T-cell (primary cell): Measurements from ENCODE around the gene LRRC42. TPM values are rescaled to one million over a fixed set of nuclear protein-coding genes. Genes with fewer than 3 reads are reported as not detected.
A peak's percentile ranks its signal among the peaks of the same experiment; 100 is the strongest.

Experiments used
- ATAC-seq, 4 experiments: fragments of 200-7000 bp in 3 of 4; fragments of 150-1000 bp in 1 of 4; cut with Tn5 transposase; replicated peaks in 1 of 4; 1 replicate in 3 of 4; 2 replicates in 1 of 4; pipeline ENCODE4 v1.10.0; 2021; ENCODE audit warnings: moderate library complexity in 3 of 4, mild to moderate bottlenecking in 2 of 4, moderate number of reproducible peaks in 1 of 4
- CTCF ChIA-PET, 2 donors: fragments of 300-600 bp; sonication (Branson Sonifier 250); formaldehyde crosslinking; loops; one replicate each; lab custom pipeline; 2022; ENCODE audit warnings: antibody characterized with exemption in 2 of 2; lab: Charles Lee
- POLR2A ChIA-PET, 2 donors: fragments of 300-600 bp; sonication (Branson Sonifier 250); formaldehyde crosslinking; loops; one replicate each; lab custom pipeline; 2022; ENCODE audit warnings: antibody characterized with exemption in 2 of 2; lab: Charles Lee
- DNase-seq, 35 experiments: peaks; one replicate each; pipeline versions ENCODE4 v3.0.0 to v3.0.0-alpha.2; 2013 to 2023
- H3K27ac ChIP-seq: one replicate; pipeline ENCODE4 v1.5.1; 2013; ENCODE audit warnings: low read length
- H3K27me3 ChIP-seq, 2 experiments: replicated peaks in 1 of 2; 1 replicate in 1 of 2; 2 replicates in 1 of 2; pipeline versions ENCODE4 v1.6.1 to v1.7.0; 2013; ENCODE audit warnings: low read length in 1 of 2, mixed read lengths in 1 of 2; ENCODE audit not compliant: control insufficient read depth in 2 of 2, insufficient read depth in 2 of 2; ENCODE audit errors: extremely low read depth in 1 of 2
- H3K36me3 ChIP-seq, 2 donors: 1 replicate in 1 of 2; 2 replicates in 1 of 2; pipeline versions ENCODE4 v1.6.1 to v1.7.0; 2013; ENCODE audit warnings: low read length in 1 of 2; ENCODE audit not compliant: control insufficient read depth in 2 of 2, insufficient read depth in 1 of 2; ENCODE audit errors: extremely low read depth in 1 of 2
- H3K4me1 ChIP-seq, 2 experiments: 1 replicate in 1 of 2; 2 replicates in 1 of 2; pipeline versions ENCODE4 v1.6.1 to v1.7.0; 2013; ENCODE audit warnings: low read length in 2 of 2, mixed read lengths in 1 of 2; ENCODE audit not compliant: insufficient read depth in 2 of 2, control insufficient read depth in 1 of 2; ENCODE audit errors: extremely low read depth in 1 of 2
- H3K4me3 ChIP-seq, 2 donors: 1 replicate in 1 of 2; 2 replicates in 1 of 2; pipeline versions ENCODE4 v1.5.1 to v1.7.0; 2013; ENCODE audit warnings: mild to moderate bottlenecking in 2 of 2, low read length in 1 of 2, moderate library complexity in 1 of 2; ENCODE audit not compliant: control insufficient read depth in 1 of 2; ENCODE audit errors: extremely low read depth in 1 of 2
- H3K9me3 ChIP-seq: 2 replicates; pipeline ENCODE4 v1.7.0; 2013
- H3K27ac Mint-ChIP-seq, 2 donors: one replicate each; pipeline ENCODE4 v1.8.0; 2020 to 2021; ENCODE audit warnings: mild to moderate bottlenecking in 2 of 2, mixed read lengths in 2 of 2
- H3K27me3 Mint-ChIP-seq, 2 donors: one replicate each; pipeline ENCODE4 v1.8.0; 2021 to 2022; ENCODE audit warnings: mixed read lengths in 2 of 2
- H3K36me3 Mint-ChIP-seq: one replicate; pipeline ENCODE4 v1.8.0; 2021; ENCODE audit warnings: mixed read lengths
- H3K4me1 Mint-ChIP-seq, 3 donors: one replicate each; pipeline ENCODE4 v1.8.0; 2020 to 2022; ENCODE audit warnings: mixed read lengths in 3 of 3, mild to moderate bottlenecking in 1 of 3
- H3K4me3 Mint-ChIP-seq, 3 donors: one replicate each; pipeline ENCODE4 v1.8.0; 2020 to 2022; ENCODE audit warnings: mild to moderate bottlenecking in 3 of 3, mixed read lengths in 3 of 3, moderate library complexity in 3 of 3
- H3K9me3 Mint-ChIP-seq, 3 donors: one replicate each; pipeline ENCODE4 v1.8.0; 2020 to 2022; ENCODE audit warnings: mixed read lengths in 3 of 3
- WGBS: methylation state at CpG from one replicate; pipeline ENCODE4 v1.1.5; 2013; ENCODE audit warnings: missing lambda C conversion rate; ENCODE audit not compliant: insufficient coverage; 5-methylcytosine and 5-hydroxymethylcytosine counted together
- total RNA-seq, 35 experiments: library from RNA in 6 of 35; stranded (reverse) in 6 of 35; fragments of 120-200 nt in 1 of 35; gene quantifications; one replicate each; pipeline versions ENCODE4 v1.2.1 to v1.2.4 and lab custom pipeline; 2013 to 2026

Gene LRRC42
- total RNA-seq, 5 donors from 2014 or later (not counting 1 experiment from before 2014, with no cell fraction given): 6.3 to 8.8 (median 7.9) TPM

DNA sequence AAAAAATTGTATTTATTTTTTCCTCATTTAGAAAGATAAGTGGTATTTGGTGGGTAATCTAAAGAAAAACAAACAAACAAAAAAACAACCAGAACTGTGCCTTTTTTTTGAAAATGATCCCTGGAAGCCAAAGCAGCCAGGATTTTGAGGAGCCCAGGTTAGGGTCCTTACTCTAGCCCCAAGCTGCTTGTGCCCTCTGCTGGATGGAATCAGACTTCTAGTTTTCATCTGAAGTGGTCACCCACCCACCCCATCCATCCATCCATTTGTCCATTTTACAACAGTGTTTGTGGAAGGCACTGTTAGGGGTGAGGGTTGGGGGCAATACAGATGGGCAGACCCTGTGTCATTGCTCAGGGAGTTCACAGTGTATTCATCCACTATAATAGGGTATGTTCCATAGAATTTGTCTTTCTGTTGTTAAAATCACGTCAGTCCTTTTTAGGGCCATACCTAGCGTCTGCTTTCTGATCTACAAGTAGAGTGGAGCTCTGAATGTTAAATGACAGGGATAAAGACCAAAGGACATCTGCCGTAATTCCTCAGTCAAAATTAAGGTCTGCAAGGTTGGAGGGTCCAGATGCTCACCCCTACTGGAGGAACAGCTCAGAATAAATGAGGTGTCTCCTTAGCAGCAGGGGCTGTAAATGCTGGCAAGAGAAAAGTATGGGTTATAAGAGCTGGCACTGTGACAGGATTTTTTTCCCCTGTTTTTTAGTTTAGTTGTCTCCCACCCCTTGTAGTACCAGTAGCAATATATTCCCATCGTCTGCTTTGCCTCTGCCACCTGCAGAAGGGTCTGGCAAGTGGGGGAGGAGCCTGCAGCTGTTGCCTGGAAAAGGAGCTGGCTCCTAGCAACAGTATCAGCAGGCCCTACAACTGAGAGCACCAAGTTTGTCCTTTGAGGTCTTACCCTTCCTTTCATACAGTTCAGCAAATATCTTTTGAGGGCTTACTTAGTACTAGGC lies 3.2 kb downstream of the LRRC42 start:
- POLR2A ChIA-PET: no interaction called here
- H3K4me3 Mint-ChIP-seq: no peak overlapping the region

GRCh38 chr1:53951697-53952096 lies 5.5 kb downstream of the LRRC42 start:
- Histone ChIP-seq H3K4me1 (peaks cover 2 to 6% of the 10 kb centered on the region in 2 experiments), H3K9me3 (no peaks in the 10 kb centered on the region), H3K36me3 (peaks cover 0 to 12% of the 10 kb centered on the region in 2 donors), H3K4me3 (no peak overlapping the region), H3K27ac (no peak overlapping the region), H3K27me3 (no peaks in the 10 kb centered on the region)
- CTCF ChIA-PET: interaction anchor here in 1 of 2 donors (0.5 kb wide), 1 partner anchor 129 kb away, joined by 3 read pairs; no protein-coding TSS in a partner anchor
- no peak for DNase-seq
- no peak for ATAC-seq
- 88% methylated on average over 4 of the region's 5 CpGs for WGBS
- peaks cover 13% of the 10 kb centered on the region for H3K36me3 Mint-ChIP-seq
- POLR2A ChIA-PET: no interaction called here
- H3K27ac Mint-ChIP-seq: no peak overlapping the region
- H3K4me1 Mint-ChIP-seq: peaks cover 17 to 22% (median 20%) of the 10 kb centered on the region in 3 donors
- H3K9me3 Mint-ChIP-seq: no peaks in the 10 kb centered on the region
- H3K27me3 Mint-ChIP-seq: no peaks in the 10 kb centered on the region
- H3K4me3 Mint-ChIP-seq: no peak overlapping the region

More for the DNA sequence above, 3.2 kb downstream of the LRRC42 start:
- ATAC-seq (no peak), DNase-seq (peak in 3 of 35 experiments; percentile 11 to 48 (median 14))
- CTCF ChIA-PET: interaction anchor here in 1 of 2 donors (1.2 to 2.8 kb wide), 4 partner anchors 9 to 104 kb away, joined by 4 to 22 read pairs (median 8); partner anchors contain the start of genes TCEANC2 and TMEM59
- H3K27me3 Mint-ChIP-seq: no peaks in the 10 kb centered on the region
- WGBS: 100% methylated on average over 1 of the region's 4 CpGs
- Histone ChIP-seq H3K27me3 (no peaks in the 10 kb centered on the region), H3K4me3 (no peak overlapping the region), H3K9me3 (no peaks in the 10 kb centered on the region), H3K27ac (no peak overlapping the region), H3K4me1 (peaks cover 7 to 17% of the 10 kb centered on the region in 2 experiments), H3K36me3 (peaks cover 0 to 7% of the 10 kb centered on the region in 2 donors)
- H3K36me3 Mint-ChIP-seq: peaks cover 13% of the 10 kb centered on the region
- H3K4me1 Mint-ChIP-seq: peaks cover 28 to 33% (median 31%) of the 10 kb centered on the region in 3 donors
- no peak overlapping the region for H3K27ac Mint-ChIP-seq
- no peaks in the 10 kb centered on the region for H3K9me3 Mint-ChIP-seq

- no peak overlapping the region for H3K27ac Mint-ChIP-seq
- no peak for DNase-seq
- no peaks in the 10 kb centered on the region for H3K9me3 ChIP-seq
- no peaks in the 10 kb centered on the region for H3K4me1 ChIP-seq
- CTCF ChIA-PET: interaction anchor here in 1 of 2 donors (0.7 kb wide), 1 partner anchor 102 kb away, joined by 3 read pairs; no protein-coding TSS in a partner anchor
- no peak for ATAC-seq
- H3K4me3 ChIP-seq: no peak overlapping the region
- peaks cover 17% of the 10 kb centered on the region for H3K36me3 Mint-ChIP-seq
- no peaks in the 10 kb centered on the region for H3K9me3 Mint-ChIP-seq
- no peaks in the 10 kb centered on the region for H3K27me3 Mint-ChIP-seq
- H3K36me3 ChIP-seq: peaks cover 1 to 18% of the 10 kb centered on the region in 2 donors
- WGBS: no CpG with 5 or more reads among the region's 2 CpGs
- POLR2A ChIA-PET: interaction anchor here in 1 of 2 donors (0.6 kb wide), 1 partner anchor 79 kb away, joined by 3 read pairs; no protein-coding TSS in a partner anchor
- H3K27me3 ChIP-seq: no peaks in the 10 kb centered on the region
- peaks cover 0 to 5% (median 4%) of the 10 kb centered on the region in 3 donors for H3K4me1 Mint-ChIP-seq
- H3K4me3 Mint-ChIP-seq: no peak overlapping the region
- no peak overlapping the region for H3K27ac ChIP-seq
Measured at GRCh38 chr1:53954128-53954527, 8.0 kb downstream of the LRRC42 start.

DNA sequence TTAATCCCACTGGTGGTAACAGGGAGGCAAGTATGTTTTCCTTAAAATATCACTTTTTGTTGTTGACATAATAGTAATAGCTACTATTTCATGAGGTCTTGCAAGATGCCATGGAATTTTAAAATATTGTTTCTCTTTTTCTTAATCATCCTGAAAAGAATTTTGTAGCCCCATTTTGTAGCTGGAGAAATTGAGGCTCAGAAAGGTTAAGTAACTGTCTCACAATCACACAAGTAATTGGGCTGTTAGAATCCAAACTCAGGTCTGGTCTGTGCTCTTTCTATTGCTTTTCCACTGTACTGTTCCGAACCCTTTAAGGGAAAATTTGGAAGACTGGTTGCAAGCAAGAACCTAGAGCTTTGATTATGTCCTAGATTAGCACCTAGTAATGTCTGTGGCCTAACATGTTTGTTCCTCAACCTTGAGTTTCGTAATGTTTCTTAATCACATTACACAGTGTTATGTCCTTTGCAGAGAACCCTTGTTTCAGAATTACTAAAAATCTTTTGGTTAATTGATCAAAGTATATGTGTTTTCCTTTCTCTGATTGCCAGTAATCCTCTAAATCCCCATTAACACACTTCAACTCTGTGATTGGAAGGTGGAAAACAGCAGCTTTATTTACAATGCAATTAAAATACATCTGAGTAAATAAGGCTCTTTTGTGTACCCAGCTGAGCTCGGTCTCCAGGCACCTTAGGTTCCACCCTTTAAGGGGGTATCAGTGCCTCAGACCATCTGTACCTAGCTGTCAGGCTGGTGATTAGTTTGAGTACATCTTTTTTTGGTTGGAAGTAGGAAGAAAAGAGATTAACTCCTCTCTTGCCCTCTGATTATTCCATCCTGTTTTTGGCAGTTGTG lies 10.4 kb downstream of the LRRC42 start:
- Mint-ChIP-seq H3K27ac (peak overlapping the region in 1 of 2 donors; percentile 8), H3K36me3 (peaks cover 17% of the 10 kb centered on the region), H3K9me3 (no peaks in the 10 kb centered on the region), H3K27me3 (no peaks in the 10 kb centered on the region), H3K4me3 (no peak overlapping the region), H3K4me1 (peaks cover 0 to 4% (median 2%) of the 10 kb centered on the region in 3 donors)
- no peak overlapping the region for H3K4me3 ChIP-seq
- H3K27ac ChIP-seq: no peak overlapping the region
- H3K27me3 ChIP-seq: no peaks in the 10 kb centered on the region
- ATAC-seq (no peak), DNase-seq (no peak)
- no peaks in the 10 kb centered on the region for H3K4me1 ChIP-seq
- CTCF ChIA-PET: interaction anchor here (0.8 to 2.1 kb wide), 5 partner anchors 9 to 1585 kb away, joined by 3 to 18 read pairs (median 4); partner anchors contain the start of genes IFT25 (in 1 of the 2) and LRRC42 (in 1 of the 2)
- no peaks in the 10 kb centered on the region for H3K9me3 ChIP-seq
- POLR2A ChIA-PET: interaction anchor here in 1 of 2 donors (0.5 kb wide), 1 partner anchor 11 kb away, joined by 4 read pairs; the partner anchor contains the start of gene LRRC42
- 60% methylated on average over 1 of the region's 3 CpGs for WGBS
- peaks cover 4 to 29% of the 10 kb centered on the region in 2 donors for H3K36me3 ChIP-seq

DNA sequence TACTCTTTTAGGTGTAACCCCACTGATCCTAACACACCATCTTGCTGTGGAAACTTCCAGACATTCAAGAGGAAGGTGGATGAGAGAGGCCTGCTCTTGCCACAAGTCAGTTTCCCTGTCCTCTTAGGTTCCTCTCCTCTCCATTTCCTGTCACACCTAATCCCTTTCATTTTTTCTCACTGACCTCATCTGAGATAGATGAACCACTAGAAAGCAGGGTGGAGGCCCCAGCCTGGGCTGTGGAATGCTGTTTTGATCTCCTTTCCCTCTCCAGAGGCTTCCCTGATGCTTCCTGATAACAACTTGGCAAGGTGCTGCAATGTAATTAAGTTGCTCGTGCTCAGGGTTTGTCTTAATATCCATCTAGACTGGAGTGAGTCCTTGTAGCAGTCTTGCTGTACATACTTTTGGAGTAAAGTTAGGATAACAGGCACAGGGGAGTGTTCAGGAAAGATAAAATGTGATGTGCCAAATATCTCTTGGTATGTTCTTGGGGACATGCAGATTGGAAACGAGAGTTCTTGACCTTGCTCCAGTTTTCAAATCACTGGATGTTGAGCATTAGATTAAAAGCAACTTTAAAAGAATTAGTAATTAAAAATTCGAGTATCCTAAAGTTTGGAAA lies 11.2 kb downstream of the LRRC42 start:
- 100% methylated on average over 2 of the region's 3 CpGs for WGBS
- Mint-ChIP-seq H3K4me1 (peaks cover 0 to 4% (median 2%) of the 10 kb centered on the region in 3 donors), H3K9me3 (no peaks in the 10 kb centered on the region), H3K36me3 (peaks cover 21% of the 10 kb centered on the region), H3K27ac (no peak overlapping the region), H3K27me3 (no peaks in the 10 kb centered on the region), H3K4me3 (no peak overlapping the region)
- DNase-seq: no peak
- ChIA-PET POLR2A (no interaction called here), CTCF (interaction anchor here (1.4 to 3.5 kb wide), 5 partner anchors 9 to 98 kb away, joined by 4 to 91 read pairs (median 18); partner anchors contain the start of genes IFT25 (in 1 of the 2) and LRRC42 (in 1 of the 2))
- no peaks in the 10 kb centered on the region for H3K4me1 ChIP-seq
- no peak overlapping the region for H3K4me3 ChIP-seq
- H3K27me3 ChIP-seq: no peaks in the 10 kb centered on the region
- no peak for ATAC-seq
- H3K9me3 ChIP-seq: no peaks in the 10 kb centered on the region
- no peak overlapping the region for H3K27ac ChIP-seq
- H3K36me3 ChIP-seq: peaks cover 4 to 31% of the 10 kb centered on the region in 2 donors
